Astrocyte (in vitro differentiated cells and primary cell): Measurements from ENCODE around the gene TGM2. TPM values are rescaled to one million over a fixed set of nuclear protein-coding genes. Genes with fewer than 3 reads are reported as not detected.

ENCODE experiments used
- DNase-seq: peaks from one replicate; pipeline ENCODE4 v3.0.0-alpha.2; 2010; ENCODE audit warnings: low read depth
- FAIRE-seq: peaks from 2 replicates; lab custom pipeline; 2011; peaks lifted over from hg19 to GRCh38; lab: Jason Lieb, UNC
- H2AFZ ChIP-seq: 2 replicates; pipeline ENCODE4 v1.6.0; 2012; ENCODE audit warnings: low read depth, low read length, inconsistent platforms
- H3K27ac ChIP-seq: 2 replicates; pipeline ENCODE4 v1.5.1; 2011; ENCODE audit warnings: low read depth, low read length, inconsistent platforms
- H3K27me3 ChIP-seq: 2 replicates; pipeline ENCODE4 v1.6.0; 2011; ENCODE audit warnings: low read length, inconsistent platforms; ENCODE audit not compliant: insufficient read depth
- H3K36me3 ChIP-seq: 2 replicates; pipeline ENCODE4 v1.5.1; 2011; ENCODE audit warnings: low read length, inconsistent platforms; ENCODE audit not compliant: insufficient read depth
- H3K4me1 ChIP-seq: 2 replicates; pipeline ENCODE4 v1.5.1; 2011; ENCODE audit warnings: low read length, inconsistent platforms; ENCODE audit not compliant: insufficient read depth
- H3K4me2 ChIP-seq: 2 replicates; pipeline ENCODE4 v1.6.0; 2012; ENCODE audit warnings: low read length, inconsistent platforms
- H3K4me3 ChIP-seq: 2 replicates; pipeline ENCODE4 v1.5.1; 2011; ENCODE audit warnings: low read depth, mild to moderate bottlenecking, low read length, inconsistent platforms; ENCODE audit not compliant: insufficient read depth
- H3K79me2 ChIP-seq: 2 replicates; pipeline ENCODE4 v1.6.0; 2012; ENCODE audit warnings: mild to moderate bottlenecking, low read length, inconsistent platforms; ENCODE audit not compliant: insufficient read depth
- H3K9ac ChIP-seq: 2 replicates; pipeline ENCODE4 v1.6.0; 2012; ENCODE audit warnings: mild to moderate bottlenecking, low read length, inconsistent platforms
- H3K9me3 ChIP-seq: 2 replicates; pipeline ENCODE4 v1.5.1; 2012; ENCODE audit warnings: low read depth, mild to moderate bottlenecking, low read length, inconsistent platforms; ENCODE audit not compliant: insufficient read depth
- H4K20me1 ChIP-seq: 2 replicates; pipeline ENCODE4 v1.6.0; 2012; ENCODE audit warnings: low read length, inconsistent platforms; ENCODE audit not compliant: insufficient read depth
- H3K27ac Mint-ChIP-seq: one replicate; pipeline ENCODE4 v1.8.0; 2021; ENCODE audit warnings: mild to moderate bottlenecking, mixed read lengths; ENCODE audit not compliant: unreplicated experiment
- H3K27me3 Mint-ChIP-seq: one replicate; pipeline ENCODE4 v1.8.0; 2021; ENCODE audit warnings: low read depth, mixed read lengths; ENCODE audit not compliant: unreplicated experiment
- H3K36me3 Mint-ChIP-seq: one replicate; pipeline ENCODE4 v1.8.0; 2021; ENCODE audit warnings: low read depth, mixed read lengths; ENCODE audit not compliant: unreplicated experiment
- H3K4me1 Mint-ChIP-seq: one replicate; pipeline ENCODE4 v1.8.0; 2021; ENCODE audit warnings: low read depth, mixed read lengths; ENCODE audit not compliant: unreplicated experiment
- H3K4me3 Mint-ChIP-seq: one replicate; pipeline ENCODE4 v1.8.0; 2021; ENCODE audit warnings: mild to moderate bottlenecking, moderate library complexity, mixed read lengths; ENCODE audit not compliant: unreplicated experiment
- H3K9me3 Mint-ChIP-seq: one replicate; pipeline ENCODE4 v1.8.0; 2021; ENCODE audit warnings: mild to moderate bottlenecking, mixed read lengths; ENCODE audit not compliant: unreplicated experiment
- EZH2 ChIP-seq: IDR thresholded peaks from 2 replicates; pipeline ENCODE4 v1.6.1; 2012; ENCODE audit warnings: mild to moderate bottlenecking, low read length, inconsistent platforms; ENCODE audit not compliant: insufficient read depth
- total RNA-seq: library from RNA; stranded (reverse); gene quantifications from 2 replicates; pipeline ENCODE4 v1.2.1, GENCODE V29; 2021
- TF ChIP-seq, protein P1 (sequence below): IDR thresholded peaks from 2 replicates; pipeline ENCODE4 v1.5.1; 2011; ENCODE audit warnings: low read depth, mild to moderate bottlenecking, inconsistent platforms, low read length, moderate library complexity; ENCODE audit not compliant: insufficient read depth

The TGM2 gene
- total RNA-seq, 1 donor from 2014 or later = 98.9 TPM

DNA sequence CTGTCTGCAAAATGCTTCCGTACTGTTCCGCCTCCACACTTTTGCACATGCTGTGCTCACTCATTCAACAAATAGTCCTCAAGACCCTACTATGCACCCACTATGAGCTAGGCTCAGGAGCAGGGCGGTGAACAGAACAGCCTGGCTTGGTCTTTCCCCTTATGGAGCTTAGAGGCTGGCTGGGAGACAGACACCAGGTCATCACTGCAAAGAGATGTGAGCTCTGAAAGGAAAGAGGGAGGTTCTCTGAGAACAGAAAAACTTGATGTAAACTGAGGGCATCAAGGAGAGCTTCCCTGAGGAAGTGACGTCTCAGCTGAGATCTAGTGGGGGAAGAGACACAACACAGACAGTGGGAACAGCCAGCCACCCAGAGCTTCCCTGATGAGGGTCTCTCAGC is 31.0 kb upstream of the TGM2 start:
- H3K9ac ChIP-seq = no peak overlapping the region
- DNase-seq (no peak), FAIRE-seq (no peak)
- TF ChIP-seq, protein P1, sequence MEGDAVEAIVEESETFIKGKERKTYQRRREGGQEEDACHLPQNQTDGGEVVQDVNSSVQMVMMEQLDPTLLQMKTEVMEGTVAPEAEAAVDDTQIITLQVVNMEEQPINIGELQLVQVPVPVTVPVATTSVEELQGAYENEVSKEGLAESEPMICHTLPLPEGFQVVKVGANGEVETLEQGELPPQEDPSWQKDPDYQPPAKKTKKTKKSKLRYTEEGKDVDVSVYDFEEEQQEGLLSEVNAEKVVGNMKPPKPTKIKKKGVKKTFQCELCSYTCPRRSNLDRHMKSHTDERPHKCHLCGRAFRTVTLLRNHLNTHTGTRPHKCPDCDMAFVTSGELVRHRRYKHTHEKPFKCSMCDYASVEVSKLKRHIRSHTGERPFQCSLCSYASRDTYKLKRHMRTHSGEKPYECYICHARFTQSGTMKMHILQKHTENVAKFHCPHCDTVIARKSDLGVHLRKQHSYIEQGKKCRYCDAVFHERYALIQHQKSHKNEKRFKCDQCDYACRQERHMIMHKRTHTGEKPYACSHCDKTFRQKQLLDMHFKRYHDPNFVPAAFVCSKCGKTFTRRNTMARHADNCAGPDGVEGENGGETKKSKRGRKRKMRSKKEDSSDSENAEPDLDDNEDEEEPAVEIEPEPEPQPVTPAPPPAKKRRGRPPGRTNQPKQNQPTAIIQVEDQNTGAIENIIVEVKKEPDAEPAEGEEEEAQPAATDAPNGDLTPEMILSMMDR = no peak
- no peak for TF ChIP-seq EZH2
- H4K20me1 ChIP-seq = no peaks in the 10 kb centered on the region
- H3K4me3 ChIP-seq = no peak overlapping the region
- H3K9me3 Mint-ChIP-seq = peaks cover 5% of the 10 kb centered on the region
- H3K4me1 ChIP-seq = peaks cover 8% of the 10 kb centered on the region
- H3K36me3 Mint-ChIP-seq = no peaks in the 10 kb centered on the region
- no peak overlapping the region for H3K27ac ChIP-seq
- no peaks in the 10 kb centered on the region for H3K36me3 ChIP-seq
- no peaks in the 10 kb centered on the region for H3K27me3 ChIP-seq
- no peak overlapping the region for H3K27ac Mint-ChIP-seq
- no peaks in the 10 kb centered on the region for H3K79me2 ChIP-seq
- H2AFZ ChIP-seq = no peak overlapping the region
- no peaks in the 10 kb centered on the region for H3K9me3 ChIP-seq
- peaks cover 13% of the 10 kb centered on the region for H3K4me1 Mint-ChIP-seq
- H3K27me3 Mint-ChIP-seq = peaks cover 16% of the 10 kb centered on the region
- no peak overlapping the region for H3K4me2 ChIP-seq
- no peak overlapping the region for H3K4me3 Mint-ChIP-seq

DNA sequence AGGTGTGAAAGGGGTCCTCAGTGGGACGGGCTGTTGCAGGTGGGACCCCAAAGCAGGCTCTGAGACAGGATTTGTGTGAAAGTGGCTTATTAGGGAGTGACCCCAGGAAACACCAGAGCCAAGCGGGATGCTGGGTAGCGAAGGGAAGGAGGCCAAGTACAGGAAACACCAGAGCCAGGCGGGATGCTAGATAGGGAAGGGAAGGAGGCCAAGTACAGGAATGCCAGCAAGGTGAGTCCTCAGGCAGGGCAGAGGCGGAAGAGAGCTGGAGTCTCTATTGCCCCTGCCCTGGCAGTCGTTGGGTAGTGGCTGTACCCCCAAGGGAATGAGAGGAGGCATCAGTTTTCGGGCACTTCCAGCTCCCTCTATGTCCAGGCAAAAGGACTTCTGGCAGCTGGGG is 30.5 kb upstream of the TGM2 start:
- Histone ChIP-seq H3K4me1 (peaks cover 8% of the 10 kb centered on the region), H3K27ac (no peak overlapping the region), H3K27me3 (no peaks in the 10 kb centered on the region), H3K79me2 (no peaks in the 10 kb centered on the region), H3K9ac (no peak overlapping the region), H3K4me3 (no peak overlapping the region), H2AFZ (no peak overlapping the region), H3K4me2 (no peak overlapping the region), H3K36me3 (no peaks in the 10 kb centered on the region), H3K9me3 (no peaks in the 10 kb centered on the region), H4K20me1 (no peaks in the 10 kb centered on the region)
- Mint-ChIP-seq H3K27me3 (peaks cover 16% of the 10 kb centered on the region), H3K9me3 (peaks cover 5% of the 10 kb centered on the region), H3K4me3 (no peak overlapping the region), H3K27ac (peak overlapping the region; percentile 53), H3K4me1 (peaks cover 13% of the 10 kb centered on the region), H3K36me3 (no peaks in the 10 kb centered on the region)
- DNase-seq (no peak), FAIRE-seq (no peak)
- TF ChIP-seq, protein P1 = no peak
- no peak for TF ChIP-seq EZH2

- no peak overlapping the region for H3K27ac Mint-ChIP-seq
- peaks cover 13% of the 10 kb centered on the region for H3K4me1 Mint-ChIP-seq
Observed at GRCh38 chr20:38194971-38195504, 30.0 kb upstream of the TGM2 start.

More at GRCh38 chr20:38194971-38195504, 30.0 kb upstream of the TGM2 start:
- no peak overlapping the region for H3K4me3 ChIP-seq
- H3K79me2 ChIP-seq = no peaks in the 10 kb centered on the region
- H3K4me1 ChIP-seq = peaks cover 8% of the 10 kb centered on the region
- no peaks in the 10 kb centered on the region for H3K27me3 ChIP-seq
- H3K9me3 ChIP-seq = no peaks in the 10 kb centered on the region
- Mint-ChIP-seq H3K4me3 (no peak overlapping the region), H3K9me3 (peaks cover 5% of the 10 kb centered on the region), H3K36me3 (no peaks in the 10 kb centered on the region), H3K27me3 (peaks cover 16% of the 10 kb centered on the region)
- H3K9ac ChIP-seq = no peak overlapping the region
- no peaks in the 10 kb centered on the region for H3K36me3 ChIP-seq
- FAIRE-seq = no peak
- no peak for DNase-seq
- H3K4me2 ChIP-seq = no peak overlapping the region
- no peak overlapping the region for H3K27ac ChIP-seq
- H2AFZ ChIP-seq = no peak overlapping the region
- H4K20me1 ChIP-seq = no peaks in the 10 kb centered on the region
- no peak for TF ChIP-seq EZH2
- TF ChIP-seq, protein P1 = no peak
